ENCODE results near the gene WBP2. TPM values are rescaled to one million over a fixed set of nuclear protein-coding genes. Genes with fewer than 3 reads are reported as not detected.

WBP2 gene
- total and polyA plus RNA-seq, 10 of the 15 experiments (the other 5 are each of a cell fraction or from before 2014, with no cell fraction given), result 1.5 to 57.3 (median 27.5) TPM

- ChIA-PET SMC1A (ENCODE audit: uncharacterized antibody, unreplicated experiment) (no interaction called here), RAD21 (ENCODE audit: unreplicated experiment) (interaction anchor here (0.9 kb wide), 1 partner anchor 50 kb away, joined by 3 read pairs; the partner anchor contains the start of gene GALK1), CTCF (interaction anchor here (0.5 to 1.3 kb wide), 3 partner anchors 35 to 792 kb away, joined by 3 to 4 read pairs (median 4); partner anchors contain the start of gene WBP2), POLR2A (interaction anchor here (1.4 kb wide), 1 partner anchor 12 kb away, joined by 3 read pairs; no protein-coding TSS in a partner anchor)
- in situ Hi-C loops (cut with MboI), result no loop called here
- Histone ChIP-seq H3K9me3 (replicated peaks; ENCODE audit: control insufficient read depth, insufficient read depth, low read length) (no peaks in the 10 kb centered on the region), H3K79me2 (ENCODE audit: control insufficient read depth, insufficient read depth, low read length) (no peaks in the 10 kb centered on the region), H3K27ac (ENCODE audit: control insufficient read depth, insufficient read depth) (no peak overlapping the region), H3K27me3 (replicated peaks in 1 of 2; ENCODE audit: control insufficient read depth in 2 of 2, insufficient read depth in 2 of 2, low read length in 1 of 2) (no peaks in the 10 kb centered on the region), H3K4me3 (no peak overlapping the region), H3K9ac (ENCODE audit: control insufficient read depth, insufficient read depth, low read length) (no peak overlapping the region), H2AFZ (ENCODE audit: control insufficient read depth, low read depth, low read length) (no peak overlapping the region), H3K4me2 (ENCODE audit: control insufficient read depth, insufficient read depth) (no peak overlapping the region), H3K4me1 (ENCODE audit: control insufficient read depth, insufficient read depth, low read length) (no peaks in the 10 kb centered on the region), H4K20me1 (ENCODE audit: control insufficient read depth, insufficient read depth) (no peaks in the 10 kb centered on the region), H3K36me3 (ENCODE audit: control insufficient read depth in 2 of 2, insufficient read depth in 2 of 2, low read length in 1 of 2) (peaks cover 32 to 37% of the 10 kb centered on the region in 2 experiments; a peak in 3 of 4 replicates)
- no TSS peak for BruUV-seq (replicated peaks)
- intact Hi-C loops (cut with micrococcal nuclease; ENCODE audit: unreplicated experiment), result no loop called here
- DNase-seq (ENCODE audit: low read depth, low spot score) (no peak), FAIRE-seq (no peak), ATAC-seq (no peak)
- WGBS (ENCODE audit: insufficient coverage, insufficient replicate concordance, low lambda C conversion rate, missing lambda C conversion rate), result 77% methylated on average over 13 of the region's 13 CpGs
- TF ChIP-seq IRF5 (IDR thresholded peaks at IDR 0.05; ENCODE audit: borderline replicate concordance) (no peak), MEF2B (IDR thresholded peaks at IDR 0.05; ENCODE audit: partially characterized antibody, poor library complexity, severe bottlenecking) (no peak), JUNB (IDR thresholded peaks at IDR 0.05) (no peak), RB1 (IDR thresholded peaks at IDR 0.05; ENCODE audit: borderline replicate concordance) (no peak), EED (IDR thresholded peaks at IDR 0.05; ENCODE audit: low read depth) (no peak), E2F4 (IDR thresholded peaks at IDR 0.05; ENCODE audit: low read depth, low read length) (no peak), POLR2A (IDR thresholded peaks at IDR 0.05; ENCODE audit: low read depth, low read length) (peak; percentile 24; the same call in 1 of the 2 replicates), NFXL1 (IDR thresholded peaks at IDR 0.05; ENCODE audit: borderline replicate concordance) (no peak)
These were observed 40.2 kb downstream of the WBP2 start for GRCh38 chr17:75814900-75815373.

Measured in GM12878 (cell line).